ENCODE results near the gene GPR176. TPM values are rescaled to one million over a fixed set of nuclear protein-coding genes. Genes with fewer than 3 reads are reported as not detected.

Gene GPR176
- polyA plus RNA-seq, 1 of the 3 experiments (the other 2 are of a cell fraction), result 21.9 TPM

DNA sequence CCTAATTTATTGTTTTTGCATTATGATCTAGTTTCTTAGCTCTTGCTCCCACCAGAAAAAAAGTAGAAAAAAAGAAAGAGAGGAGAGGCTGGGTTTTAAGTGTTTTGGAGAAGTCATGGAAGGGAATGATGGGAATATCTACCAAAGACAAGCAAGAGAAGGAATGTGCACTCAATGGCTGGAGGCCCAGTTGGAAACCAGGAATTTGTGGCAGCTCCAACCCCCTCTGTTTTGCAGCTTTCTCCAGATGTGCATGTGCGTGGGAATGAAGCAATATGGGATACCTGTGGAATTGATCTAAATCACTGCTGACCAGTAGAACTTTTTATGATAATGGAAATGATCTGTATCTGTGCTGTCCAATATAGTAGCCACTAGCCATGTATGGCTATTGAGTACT, 41.0 kb upstream of the GPR176 start:
- Histone ChIP-seq H3K4me1 (ENCODE audit: control insufficient read depth in 1 of 2, insufficient read depth in 2 of 2, low read depth in 1 of 2, low read length in 1 of 2) (no peaks in the 10 kb centered on the region), H4K20me1 (ENCODE audit: insufficient read depth) (no peaks in the 10 kb centered on the region), H3F3A (replicated peaks; ENCODE audit: insufficient read depth) (no peaks in the 10 kb centered on the region), H3K27ac (ENCODE audit: low read depth in 2 of 2, low read length in 1 of 2) (no peak overlapping the region), H3K9me3 (no peaks in the 10 kb centered on the region), H2AFZ (ENCODE audit: low read depth) (no peak overlapping the region), H3K4me3 (ENCODE audit: low read depth in 2 of 2, low read length in 1 of 2) (no peak overlapping the region), H3K9me2 (no peaks in the 10 kb centered on the region), H3K9ac (no peak overlapping the region), H3K27me3 (ENCODE audit: insufficient read depth) (no peaks in the 10 kb centered on the region), H3K4me2 (no peak overlapping the region), H3K36me3 (replicated peaks in 1 of 2; ENCODE audit: control insufficient read depth in 1 of 2, insufficient read depth in 2 of 2, low read length in 1 of 2) (peaks cover 74 to 80% of the 10 kb centered on the region in 2 experiments), H3K79me2 (ENCODE audit: insufficient read depth) (no peaks in the 10 kb centered on the region)
- ChIA-PET CTCF (interaction anchor here (1.5 to 1.6 kb wide), 2 partner anchors 19 to 173 kb away, joined by 3 to 4 read pairs; no protein-coding TSS in a partner anchor), POLR2A (no interaction called here)
- 100% methylated on average over 1 of the region's 1 CpG for WGBS (ENCODE audit: low lambda C conversion rate)
- TF ChIP-seq RXRA (IDR thresholded peaks at IDR 0.05; ENCODE audit: borderline replicate concordance, low read depth), result no peak
- TF ChIP-seq RAD21 (IDR thresholded peaks at IDR 0.05; ENCODE audit: low read length), result no peak
- TF ChIP-seq FOXJ3 (CRISPR knock-in tag; IDR thresholded peaks at IDR 0.05), result no peak
- no peak for TF ChIP-seq FOSL2 (IDR thresholded peaks at IDR 0.05; ENCODE audit: borderline replicate concordance, low read depth)
- no peak for TF ChIP-seq POLR2AphosphoS5 (IDR thresholded peaks at IDR 0.05; ENCODE audit: low read depth, low read length)
- no peak for TF ChIP-seq YY1 (IDR thresholded peaks at IDR 0.05; ENCODE audit: low read depth)
- TF ChIP-seq MAX (IDR thresholded peaks at IDR 0.05; ENCODE audit: low read depth), result no peak
- no peak for TF ChIP-seq USF1 (IDR thresholded peaks at IDR 0.05; ENCODE audit: borderline replicate concordance, low read depth)
- TF ChIP-seq GABPA (IDR thresholded peaks at IDR 0.05; ENCODE audit: low read depth), result no peak
- TF ChIP-seq SIN3A (IDR thresholded peaks at IDR 0.05; ENCODE audit: borderline replicate concordance, low read depth, low read length), result no peak
- no peak for TF ChIP-seq JUND (IDR thresholded peaks at IDR 0.05)
- TF ChIP-seq, protein P1, sequence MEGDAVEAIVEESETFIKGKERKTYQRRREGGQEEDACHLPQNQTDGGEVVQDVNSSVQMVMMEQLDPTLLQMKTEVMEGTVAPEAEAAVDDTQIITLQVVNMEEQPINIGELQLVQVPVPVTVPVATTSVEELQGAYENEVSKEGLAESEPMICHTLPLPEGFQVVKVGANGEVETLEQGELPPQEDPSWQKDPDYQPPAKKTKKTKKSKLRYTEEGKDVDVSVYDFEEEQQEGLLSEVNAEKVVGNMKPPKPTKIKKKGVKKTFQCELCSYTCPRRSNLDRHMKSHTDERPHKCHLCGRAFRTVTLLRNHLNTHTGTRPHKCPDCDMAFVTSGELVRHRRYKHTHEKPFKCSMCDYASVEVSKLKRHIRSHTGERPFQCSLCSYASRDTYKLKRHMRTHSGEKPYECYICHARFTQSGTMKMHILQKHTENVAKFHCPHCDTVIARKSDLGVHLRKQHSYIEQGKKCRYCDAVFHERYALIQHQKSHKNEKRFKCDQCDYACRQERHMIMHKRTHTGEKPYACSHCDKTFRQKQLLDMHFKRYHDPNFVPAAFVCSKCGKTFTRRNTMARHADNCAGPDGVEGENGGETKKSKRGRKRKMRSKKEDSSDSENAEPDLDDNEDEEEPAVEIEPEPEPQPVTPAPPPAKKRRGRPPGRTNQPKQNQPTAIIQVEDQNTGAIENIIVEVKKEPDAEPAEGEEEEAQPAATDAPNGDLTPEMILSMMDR (IDR thresholded peaks at IDR 0.05), result no peak
- no peak for TF ChIP-seq EP300 (IDR thresholded peaks at IDR 0.05; ENCODE audit: borderline replicate concordance in 1 of 2, low read depth in 1 of 2, low read length in 1 of 2)
- TF ChIP-seq PBX3 (IDR thresholded peaks at IDR 0.05), result no peak
- TF ChIP-seq TEAD4 (IDR thresholded peaks at IDR 0.05; ENCODE audit: borderline replicate concordance, insufficient read depth), result no peak
- TF ChIP-seq RCOR1 (IDR thresholded peaks at IDR 0.05; ENCODE audit: low read length), result no peak
- TF ChIP-seq TAF1 (IDR thresholded peaks at IDR 0.05; ENCODE audit: borderline replicate concordance, low read depth, low read length), result no peak
- no peak for TF ChIP-seq RFX5 (IDR thresholded peaks at IDR 0.05; ENCODE audit: low read length)
- no peak for DNase-seq

All from SK-N-SH (cell line).